KMS-11 (cell line): ENCODE results near the gene SOX8.

ENCODE experiments used
- H2AFZ ChIP-seq: fragments of 200-600 bp; sonication (generic); 2 replicates; pipeline ENCODE4 v1.6.1; 2016; ENCODE audit warnings: antibody characterized with exemption, mixed run types, low read depth
- H3K27ac ChIP-seq: fragments of 200-600 bp; sonication (generic); 2 replicates; pipeline ENCODE4 v1.6.1; 2016; ENCODE audit warnings: mild to moderate bottlenecking, mixed run types
- H3K27me3 ChIP-seq: fragments of 200-600 bp; sonication (generic); 2 replicates; pipeline ENCODE4 v1.6.1; 2017; ENCODE audit warnings: mild to moderate bottlenecking, low read depth, mixed run types, moderate library complexity; ENCODE audit not compliant: insufficient read depth
- H3K36me3 ChIP-seq: fragments of 200-600 bp; sonication (generic); 2 replicates; pipeline ENCODE4 v1.6.1; 2017; ENCODE audit warnings: mild to moderate bottlenecking, mixed run types; ENCODE audit not compliant: insufficient read depth
- H3K4me1 ChIP-seq: fragments of 200-600 bp; sonication (generic); 2 replicates; pipeline ENCODE4 v1.6.1; 2016; ENCODE audit warnings: mild to moderate bottlenecking, low read depth, mixed run types; ENCODE audit not compliant: poor library complexity, severe bottlenecking
- H3K4me2 ChIP-seq: fragments of 200-600 bp; sonication (generic); 2 replicates; pipeline ENCODE4 v1.7.0; 2016; ENCODE audit warnings: mild to moderate bottlenecking, mixed run types
- H3K4me3 ChIP-seq: fragments of 200-600 bp; sonication (generic); IDR thresholded peaks from 2 replicates; pipeline ENCODE4 v1.6.1; 2017; ENCODE audit warnings: low read depth, low read length, mixed read lengths; ENCODE audit not compliant: insufficient read depth
- H3K79me2 ChIP-seq: fragments of 200-600 bp; sonication (generic); 2 replicates; pipeline ENCODE4 v1.6.1; 2016; ENCODE audit warnings: low read depth, mixed run types; ENCODE audit not compliant: insufficient read depth
- H3K9ac ChIP-seq: fragments of 200-600 bp; sonication (generic); 2 replicates; pipeline ENCODE4 v1.6.1; 2016; ENCODE audit warnings: mild to moderate bottlenecking, mixed run types
- H4K20me1 ChIP-seq: fragments of 200-600 bp; sonication (generic); 2 replicates; pipeline ENCODE4 v1.6.1; 2016; ENCODE audit warnings: mild to moderate bottlenecking, mixed run types; ENCODE audit not compliant: insufficient read depth
- CTCF ChIP-seq: fragments of 200-600 bp; sonication (generic); conservative IDR thresholded peaks from 2 replicates; pipeline ENCODE4 v1.6.1; 2017; ENCODE audit warnings: low read depth, mild to moderate bottlenecking, antibody characterized with exemption, low read length, moderate library complexity, mixed read lengths

Gene SOX8

GRCh38 chr16:993731-994130 is 12.2 kb downstream of the SOX8 start:
- Histone ChIP-seq H4K20me1 (no peaks in the 10 kb centered on the region), H3K4me3 (no peak overlapping the region), H3K36me3 (no peaks in the 10 kb centered on the region), H3K9ac (no peak overlapping the region), H3K27me3 (peaks cover 83% of the 10 kb centered on the region), H3K4me1 (no peaks in the 10 kb centered on the region), H3K79me2 (no peaks in the 10 kb centered on the region), H2AFZ (no peak overlapping the region), H3K4me2 (no peak overlapping the region), H3K27ac (no peak overlapping the region)
- no peak for TF ChIP-seq CTCF

- no peak overlapping the region for H3K4me2 ChIP-seq
- H3K27ac ChIP-seq: no peak overlapping the region
- no peak overlapping the region for H2AFZ ChIP-seq
- H3K79me2 ChIP-seq: no peaks in the 10 kb centered on the region
- H4K20me1 ChIP-seq: no peaks in the 10 kb centered on the region
- TF ChIP-seq CTCF: no peak
- H3K9ac ChIP-seq: no peak overlapping the region
- peaks cover 83% of the 10 kb centered on the region for H3K27me3 ChIP-seq
- H3K36me3 ChIP-seq: no peaks in the 10 kb centered on the region
- no peaks in the 10 kb centered on the region for H3K4me1 ChIP-seq
- no peak overlapping the region for H3K4me3 ChIP-seq
These were observed 13.5 kb downstream of the SOX8 start for GRCh38 chr16:995087-995486.

GRCh38 chr16:995783-996182 is 14.2 kb downstream of the SOX8 start:
- H3K27ac ChIP-seq: no peak overlapping the region
- H3K36me3 ChIP-seq: no peaks in the 10 kb centered on the region
- no peak overlapping the region for H3K4me3 ChIP-seq
- H3K9ac ChIP-seq: no peak overlapping the region
- H2AFZ ChIP-seq: no peak overlapping the region
- no peaks in the 10 kb centered on the region for H3K79me2 ChIP-seq
- H3K27me3 ChIP-seq: peaks cover 83% of the 10 kb centered on the region
- no peaks in the 10 kb centered on the region for H3K4me1 ChIP-seq
- no peak for TF ChIP-seq CTCF
- no peak overlapping the region for H3K4me2 ChIP-seq
- no peaks in the 10 kb centered on the region for H4K20me1 ChIP-seq

GRCh38 chr16:996681-997080 is 15.1 kb downstream of the SOX8 start:
- TF ChIP-seq CTCF: no peak
- no peak overlapping the region for H3K4me3 ChIP-seq
- H3K27me3 ChIP-seq: peaks cover 86% of the 10 kb centered on the region
- H3K4me2 ChIP-seq: no peak overlapping the region
- no peak overlapping the region for H2AFZ ChIP-seq
- no peaks in the 10 kb centered on the region for H3K79me2 ChIP-seq
- H3K4me1 ChIP-seq: no peaks in the 10 kb centered on the region
- H3K27ac ChIP-seq: no peak overlapping the region
- no peaks in the 10 kb centered on the region for H4K20me1 ChIP-seq
- no peak overlapping the region for H3K9ac ChIP-seq
- no peaks in the 10 kb centered on the region for H3K36me3 ChIP-seq
